AG09319 (cell line): ENCODE measurements around the gene FAM156A.
"Not testable (repeated sequence)": the region's sequence is repeated elsewhere in the genome, so short reads cannot be mapped to it uniquely, and the experiment has no call there.

Experiments used
- DNase-seq: peaks from one replicate; pipeline ENCODE4 v3.0.0-alpha.2; 2010; ENCODE audit warnings: low read depth; ENCODE audit errors: extremely low read depth
- TF ChIP-seq, protein P1 (sequence below): IDR thresholded peaks from 2 replicates; pipeline ENCODE4 v1.5.1; 2011; ENCODE audit warnings: low read depth, mild to moderate bottlenecking, inconsistent platforms, low read length, moderate library complexity

The FAM156A gene

GRCh38 chrX:52979993-52980392, 21.7 kb upstream of the FAM156A start:
- DNase-seq: no peak
- TF ChIP-seq, protein P1, sequence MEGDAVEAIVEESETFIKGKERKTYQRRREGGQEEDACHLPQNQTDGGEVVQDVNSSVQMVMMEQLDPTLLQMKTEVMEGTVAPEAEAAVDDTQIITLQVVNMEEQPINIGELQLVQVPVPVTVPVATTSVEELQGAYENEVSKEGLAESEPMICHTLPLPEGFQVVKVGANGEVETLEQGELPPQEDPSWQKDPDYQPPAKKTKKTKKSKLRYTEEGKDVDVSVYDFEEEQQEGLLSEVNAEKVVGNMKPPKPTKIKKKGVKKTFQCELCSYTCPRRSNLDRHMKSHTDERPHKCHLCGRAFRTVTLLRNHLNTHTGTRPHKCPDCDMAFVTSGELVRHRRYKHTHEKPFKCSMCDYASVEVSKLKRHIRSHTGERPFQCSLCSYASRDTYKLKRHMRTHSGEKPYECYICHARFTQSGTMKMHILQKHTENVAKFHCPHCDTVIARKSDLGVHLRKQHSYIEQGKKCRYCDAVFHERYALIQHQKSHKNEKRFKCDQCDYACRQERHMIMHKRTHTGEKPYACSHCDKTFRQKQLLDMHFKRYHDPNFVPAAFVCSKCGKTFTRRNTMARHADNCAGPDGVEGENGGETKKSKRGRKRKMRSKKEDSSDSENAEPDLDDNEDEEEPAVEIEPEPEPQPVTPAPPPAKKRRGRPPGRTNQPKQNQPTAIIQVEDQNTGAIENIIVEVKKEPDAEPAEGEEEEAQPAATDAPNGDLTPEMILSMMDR: no peak

GRCh38 chrX:52979568-52979967, 21.2 kb upstream of the FAM156A start:
- TF ChIP-seq, protein P1: no peak
- no peak for DNase-seq

- TF ChIP-seq, protein P1: no peak
- no peak for DNase-seq
Measured at GRCh38 chrX:52977953-52978352, 19.6 kb upstream of the FAM156A start.

GRCh38 chrX:52975576-52975975, 17.3 kb upstream of the FAM156A start:
- DNase-seq: not testable (repeated sequence)

DNA sequence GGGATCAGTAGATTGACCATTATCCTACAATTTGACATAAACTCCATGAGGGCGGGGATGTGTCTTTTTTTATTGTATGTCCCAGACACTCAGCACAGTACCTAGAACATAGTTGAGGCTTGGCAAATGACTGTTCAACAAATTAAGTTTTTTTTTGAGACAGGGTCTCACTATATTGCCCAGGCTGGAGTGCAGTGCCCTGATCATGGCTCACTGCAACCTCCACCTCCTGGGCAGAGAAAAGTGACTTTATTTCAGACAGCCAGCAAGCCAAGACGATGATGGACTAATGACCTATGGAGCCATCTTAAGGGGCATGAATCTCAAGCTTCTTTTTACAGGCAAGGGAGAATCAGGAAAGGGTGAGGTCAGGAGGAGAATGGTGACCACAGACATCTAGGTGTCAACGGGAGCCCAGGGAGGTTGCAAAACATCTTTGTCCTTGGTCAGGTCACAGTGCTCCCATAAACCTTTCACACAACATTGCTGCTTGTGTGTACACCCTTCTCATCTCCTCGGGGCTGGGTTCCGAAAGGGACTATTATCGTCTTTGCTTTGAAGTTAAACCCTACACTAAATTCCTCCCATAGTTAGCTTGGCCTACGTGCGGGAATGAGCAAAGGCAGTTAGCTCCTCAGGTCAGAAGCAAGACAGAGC, 16.1 kb upstream of the FAM156A start:
- DNase-seq: not testable (repeated sequence)

DNA sequence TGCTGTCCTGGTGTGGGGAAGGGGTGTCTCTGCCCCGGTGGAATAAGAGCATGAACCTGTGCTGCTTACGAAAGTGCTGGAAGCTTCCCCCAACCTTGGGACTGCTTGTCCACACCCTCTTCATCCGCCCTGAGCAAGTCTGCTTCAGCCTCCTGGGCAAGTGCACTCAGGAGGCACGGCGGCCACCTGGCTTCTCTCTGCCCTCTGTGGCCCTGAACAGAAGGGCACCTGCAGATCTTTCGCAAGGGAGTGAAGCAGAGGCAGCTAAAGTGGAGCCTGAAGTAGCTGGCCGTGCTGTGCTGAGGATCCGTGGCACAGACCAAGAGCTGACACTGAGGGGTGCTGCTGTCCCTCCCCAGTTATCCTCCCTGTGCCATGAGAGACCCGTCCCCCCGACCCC, 9.6 kb upstream of the FAM156A start:
- DNase-seq: not testable (repeated sequence)

GRCh38 chrX:52966993-52967738, 8.8 kb upstream of the FAM156A start:
- not testable (repeated sequence) for DNase-seq

- not testable (repeated sequence) for DNase-seq
Measured at GRCh38 chrX:52958961-52959360, 643 bp upstream of the FAM156A start.

GRCh38 chrX:52949884-52950283, 8.4 kb downstream of the FAM156A start:
- not testable (repeated sequence) for DNase-seq

GRCh38 chrX:52949325-52949724, 9.0 kb downstream of the FAM156A start:
- DNase-seq: not testable (repeated sequence)

- DNase-seq: not testable (repeated sequence)
Measured at GRCh38 chrX:52948265-52948664, 10.1 kb downstream of the FAM156A start.

DNA sequence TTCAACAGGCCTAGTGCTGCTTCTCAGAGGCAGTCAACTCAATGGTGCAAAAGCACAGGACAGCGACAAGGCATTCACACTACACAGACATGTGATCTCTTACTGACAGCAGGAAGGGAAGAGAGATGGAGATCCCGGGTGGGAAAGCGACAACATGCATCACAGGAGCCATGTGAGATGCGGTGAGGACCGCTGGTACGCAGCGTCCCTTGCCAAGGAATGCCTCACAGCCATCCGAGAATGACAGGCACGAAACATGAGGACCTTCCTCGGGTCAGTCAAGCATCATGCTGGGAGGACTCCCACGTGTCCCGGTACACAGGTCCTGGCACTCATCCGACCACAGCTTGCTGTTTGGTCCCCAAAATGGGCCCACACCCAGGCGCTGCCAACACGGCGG, 10.8 kb downstream of the FAM156A start:
- not testable (repeated sequence) for DNase-seq

DNA sequence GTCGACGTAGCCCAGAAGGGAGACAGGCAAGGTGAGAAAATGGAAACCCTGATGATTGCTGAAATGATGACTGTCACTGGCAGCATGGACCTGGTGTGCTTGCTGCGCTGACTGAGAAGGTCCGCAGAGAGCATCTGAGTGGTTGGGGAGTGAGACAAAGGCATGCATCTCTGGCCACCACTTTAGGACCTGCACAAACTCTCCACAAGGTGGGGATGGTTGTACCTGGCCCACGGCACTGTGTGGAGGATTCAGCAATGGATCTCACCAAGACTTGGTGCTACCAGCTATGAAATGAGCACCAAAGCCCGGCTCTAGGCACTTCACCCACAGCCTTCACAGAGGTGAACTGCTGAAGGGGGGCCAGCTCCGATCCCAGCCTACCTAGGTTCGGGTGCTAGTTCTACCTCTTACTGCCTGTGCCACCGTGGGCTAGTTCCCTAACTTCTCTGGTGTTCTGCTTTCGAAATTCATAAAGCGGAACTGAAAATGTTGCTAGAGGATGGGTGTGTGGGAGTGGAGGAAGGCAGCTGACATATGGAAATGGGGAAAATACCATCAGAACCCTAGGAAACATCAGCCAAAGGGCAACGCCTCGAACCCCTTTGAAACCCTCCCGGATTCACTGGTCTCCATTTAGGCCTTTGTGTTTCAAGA, 12.4 kb downstream of the FAM156A start:
- DNase-seq: not testable (repeated sequence)

GRCh38 chrX:52941728-52942127, 16.6 kb downstream of the FAM156A start:
- not testable (repeated sequence) for DNase-seq

DNA sequence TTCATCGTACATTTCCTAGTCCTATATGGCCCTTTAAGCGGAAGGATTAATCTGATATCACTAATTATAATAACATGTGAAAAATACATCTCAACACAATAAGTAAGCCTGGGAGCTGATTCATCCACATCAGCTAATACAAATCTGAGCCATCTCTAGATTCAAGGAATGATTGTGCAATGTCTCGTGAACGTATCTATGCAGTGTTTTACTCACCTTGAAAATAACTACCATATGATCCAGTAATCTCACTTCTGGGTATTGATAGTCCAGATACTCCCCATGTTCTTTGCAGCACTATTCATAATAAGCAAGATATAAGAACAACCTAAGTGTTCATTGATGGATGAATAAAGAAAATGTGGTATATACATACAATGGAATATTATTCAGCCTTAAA, 17.6 kb downstream of the FAM156A start:
- DNase-seq: not testable (repeated sequence)

- not testable (repeated sequence) for DNase-seq
Measured at GRCh38 chrX:52935470-52935784, 22.9 kb downstream of the FAM156A start.
